Activated naive CD8-positive, alpha-beta T cell treated with anti-CD3 and anti-CD28 coated beads, Interleukin-2, amount 10 ng/mL, durations not matched to agents 7 days and 5 days (primary cell): Measurements from ENCODE around the gene ZNF525. TPM values are rescaled to one million over a fixed set of nuclear protein-coding genes. Genes with fewer than 3 reads are reported as not detected.
"Not testable (repeated sequence)": the region's sequence is repeated elsewhere in the genome, so short reads cannot be mapped to it uniquely, and the experiment has no call there.

ENCODE experiments used
- ATAC-seq: fragments of 150-1000 bp; cut with Tn5 transposase; one replicate; pipeline ENCODE4 v1.10.0; 2021; ENCODE audit warnings: low read depth, moderate library complexity
- POLR2A ChIA-PET: fragments of 350-600 bp; sonication (Branson Sonifier 250); formaldehyde crosslinking; loops from one replicate; lab custom pipeline; 2021; ENCODE audit warnings: antibody characterized with exemption; lab: Charles Lee
- DNase-seq: peaks from one replicate; pipeline ENCODE4 v3.0.0; 2021
- H3K27ac Mint-ChIP-seq: one replicate; pipeline ENCODE4 v1.8.0; 2022; ENCODE audit warnings: mild to moderate bottlenecking, mixed read lengths
- H3K27me3 Mint-ChIP-seq: one replicate; pipeline ENCODE4 v1.8.0; 2022; ENCODE audit warnings: mild to moderate bottlenecking, moderate library complexity, mixed read lengths
- H3K36me3 Mint-ChIP-seq: one replicate; pipeline ENCODE4 v1.8.0; 2021; ENCODE audit warnings: mild to moderate bottlenecking, mixed read lengths
- H3K4me1 Mint-ChIP-seq: one replicate; pipeline ENCODE4 v1.8.0; 2021; ENCODE audit warnings: mixed read lengths
- H3K4me3 Mint-ChIP-seq: one replicate; pipeline ENCODE4 v1.8.0; 2022; ENCODE audit warnings: mild to moderate bottlenecking, moderate library complexity, mixed read lengths
- H3K9me3 Mint-ChIP-seq: one replicate; pipeline ENCODE4 v1.8.0; 2021; ENCODE audit warnings: mixed read lengths
- total RNA-seq, 2 experiments: library from RNA; stranded (reverse); gene quantifications; one replicate each; pipeline ENCODE4 v1.2.3, GENCODE V29; 2021

ZNF525 gene
- total RNA-seq, 2 experiments from 2014 or later = 28.5 to 29.1 TPM

GRCh38 chr19:53374743-53375142 is 9.2 kb downstream of the ZNF525 start:
- POLR2A ChIA-PET = interaction anchor here (0.6 kb wide), 1 partner anchor 20 kb away, joined by 3 read pairs; the partner anchor contains the start of gene ZNF765
- Mint-ChIP-seq H3K4me3 (no peak overlapping the region), H3K4me1 (peaks cover 2% of the 10 kb centered on the region), H3K27me3 (no peaks in the 10 kb centered on the region), H3K9me3 (peaks cover 18% of the 10 kb centered on the region), H3K27ac (no peak overlapping the region), H3K36me3 (peaks cover 92% of the 10 kb centered on the region)
- DNase-seq (no peak), ATAC-seq (no peak)

- DNase-seq (no peak), ATAC-seq (no peak)
These were observed 15.9 kb downstream of the ZNF525 start for GRCh38 chr19:53381376-53381775.

GRCh38 chr19:53388168-53388567 is 22.7 kb downstream of the ZNF525 start:
- no peak for ATAC-seq
- peaks cover 44% of the 10 kb centered on the region for H3K36me3 Mint-ChIP-seq
- no peak overlapping the region for H3K4me3 Mint-ChIP-seq
- no peaks in the 10 kb centered on the region for H3K27me3 Mint-ChIP-seq
- no peaks in the 10 kb centered on the region for H3K4me1 Mint-ChIP-seq
- POLR2A ChIA-PET = no interaction called here
- H3K27ac Mint-ChIP-seq = no peak overlapping the region
- DNase-seq = no peak
- peaks cover 42% of the 10 kb centered on the region for H3K9me3 Mint-ChIP-seq

More at GRCh38 chr19:53381376-53381775, 15.9 kb downstream of the ZNF525 start:
- Mint-ChIP-seq H3K27me3 (no peaks in the 10 kb centered on the region), H3K36me3 (peaks cover 88% of the 10 kb centered on the region), H3K9me3 (peaks cover 53% of the 10 kb centered on the region), H3K4me1 (peaks cover 2% of the 10 kb centered on the region), H3K4me3 (no peak overlapping the region), H3K27ac (no peak overlapping the region)
- POLR2A ChIA-PET = no interaction called here

- POLR2A ChIA-PET = interaction anchor here (0.5 kb wide), 1 partner anchor 22 kb away, joined by 3 read pairs; no protein-coding TSS in a partner anchor
- Mint-ChIP-seq H3K36me3 (peaks cover 44% of the 10 kb centered on the region), H3K4me1 (no peaks in the 10 kb centered on the region), H3K27me3 (no peaks in the 10 kb centered on the region), H3K4me3 (no peak overlapping the region), H3K27ac (no peak overlapping the region), H3K9me3 (peaks cover 43% of the 10 kb centered on the region)
- ATAC-seq (no peak), DNase-seq (no peak)
These were observed 23.4 kb downstream of the ZNF525 start for GRCh38 chr19:53388904-53389303.

- Mint-ChIP-seq H3K4me1 (peaks cover under 1% of the 10 kb centered on the region), H3K36me3 (peaks cover 42% of the 10 kb centered on the region), H3K4me3 (no peak overlapping the region), H3K27ac (no peak overlapping the region), H3K9me3 (peaks cover 42% of the 10 kb centered on the region), H3K27me3 (no peaks in the 10 kb centered on the region)
- POLR2A ChIA-PET = interaction anchor here (0.5 kb wide), 1 partner anchor 23 kb away, joined by 3 read pairs; no protein-coding TSS in a partner anchor
- ATAC-seq (no peak), DNase-seq (no peak)
These were observed 24.1 kb downstream of the ZNF525 start for GRCh38 chr19:53389571-53389970.

GRCh38 chr19:53389978-53390377 is 24.5 kb downstream of the ZNF525 start:
- Mint-ChIP-seq H3K4me3 (no peak overlapping the region), H3K27me3 (no peaks in the 10 kb centered on the region), H3K36me3 (peaks cover 38% of the 10 kb centered on the region), H3K9me3 (peaks cover 39% of the 10 kb centered on the region), H3K4me1 (peaks cover 4% of the 10 kb centered on the region), H3K27ac (no peak overlapping the region)
- POLR2A ChIA-PET = no interaction called here
- ATAC-seq (no peak), DNase-seq (no peak)

- DNase-seq (no peak), ATAC-seq (no peak)
- peak overlapping the region; percentile 85 for H3K27ac Mint-ChIP-seq
- H3K4me3 Mint-ChIP-seq = peak overlapping the region; percentile 92
- peaks cover 38% of the 10 kb centered on the region for H3K36me3 Mint-ChIP-seq
- no peaks in the 10 kb centered on the region for H3K27me3 Mint-ChIP-seq
- POLR2A ChIA-PET = interaction anchor here (0.6 to 2.0 kb wide), 5 partner anchors 20 to 453 kb away, joined by 3 to 5 read pairs (median 4); partner anchors contain the start of gene ZNF845
- H3K4me1 Mint-ChIP-seq = peaks cover 16% of the 10 kb centered on the region
- H3K9me3 Mint-ChIP-seq = peaks cover 23% of the 10 kb centered on the region
These were observed 29.0 kb downstream of the ZNF525 start for GRCh38 chr19:53394522-53394973.

- Mint-ChIP-seq H3K27ac (peak within 1 kb of the TSS; percentile 85), H3K36me3 (peaks cover 40% of the 10 kb centered on the region), H3K9me3 (peaks cover 23% of the 10 kb centered on the region), H3K27me3 (no peaks in the 10 kb centered on the region), H3K4me1 (peaks cover 16% of the 10 kb centered on the region), H3K4me3 (peak within 1 kb of the TSS; percentile 92)
- ATAC-seq (peak; percentile 97), DNase-seq (peak; percentile 98)
- POLR2A ChIA-PET = interaction anchor here (0.6 to 2.0 kb wide), 5 partner anchors 21 to 454 kb away, joined by 3 to 5 read pairs (median 4); partner anchors contain the start of gene ZNF845
These were observed 29.7 kb downstream of the ZNF525 start, which contains the start of gene ZNF765 for GRCh38 chr19:53394974-53395839. TSS of gene ZNF765 (plus strand) at chr19:53395149. CDS start at chr19:53398016, 2,867 bp downstream.

GRCh38 chr19:53395840-53396524 is 30.5 kb downstream of the ZNF525 start:
- POLR2A ChIA-PET = interaction anchor here (2.0 kb wide), 1 partner anchor 198 kb away, joined by 4 read pairs; no protein-coding TSS in a partner anchor
- not testable (repeated sequence) for ATAC-seq

GRCh38 chr19:53396525-53396868 is 31.0 kb downstream of the ZNF525 start:
- no peak overlapping the region for H3K27ac Mint-ChIP-seq
- ATAC-seq (no peak), DNase-seq (no peak)
- H3K27me3 Mint-ChIP-seq = no peaks in the 10 kb centered on the region
- POLR2A ChIA-PET = interaction anchor here (2.0 kb wide), 1 partner anchor 199 kb away, joined by 4 read pairs; no protein-coding TSS in a partner anchor
- H3K36me3 Mint-ChIP-seq = peaks cover 48% of the 10 kb centered on the region
- H3K4me3 Mint-ChIP-seq = peak overlapping the region; percentile 92
- H3K9me3 Mint-ChIP-seq = peaks cover 23% of the 10 kb centered on the region
- peaks cover 16% of the 10 kb centered on the region for H3K4me1 Mint-ChIP-seq

More at GRCh38 chr19:53395840-53396524, 30.5 kb downstream of the ZNF525 start:
- Mint-ChIP-seq H3K4me1 (peaks cover 16% of the 10 kb centered on the region), H3K4me3 (peak overlapping the region; percentile 92), H3K9me3 (peaks cover 23% of the 10 kb centered on the region), H3K27ac (peak overlapping the region; percentile 85), H3K36me3 (peaks cover 46% of the 10 kb centered on the region)
- H3K27me3 Mint-ChIP-seq, DNase-seq: not testable (repeated sequence)

GRCh38 chr19:53397918-53398317 is 32.4 kb downstream of the ZNF525 start:
- POLR2A ChIA-PET, H3K4me3 Mint-ChIP-seq, H3K27me3 Mint-ChIP-seq, DNase-seq, H3K27ac Mint-ChIP-seq, ATAC-seq: not testable (repeated sequence)
- H3K36me3 Mint-ChIP-seq = peaks cover 62% of the 10 kb centered on the region
- peaks cover 25% of the 10 kb centered on the region for H3K9me3 Mint-ChIP-seq
- peaks cover 16% of the 10 kb centered on the region for H3K4me1 Mint-ChIP-seq

- Mint-ChIP-seq H3K27me3 (no peaks in the 10 kb centered on the region), H3K4me1 (no peaks in the 10 kb centered on the region), H3K9me3 (peaks cover 53% of the 10 kb centered on the region), H3K4me3 (no peak overlapping the region), H3K27ac (no peak overlapping the region), H3K36me3 (peaks cover 78% of the 10 kb centered on the region)
- DNase-seq (no peak), ATAC-seq (no peak)
- POLR2A ChIA-PET = no interaction called here
These were observed 44.1 kb downstream of the ZNF525 start for GRCh38 chr19:53409505-53410204.
